Suprapubic skin (tissue), 4 donors: ENCODE data around the gene UBA1.

Source experiments
- CTCF ChIP-seq, 2 donors: fragments of 200-600 bp in 1 of 2; fragments of 450-650 bp in 1 of 2; sonication (generic) in 1 of 2; IDR thresholded peaks; one replicate each; pipeline ENCODE4 v1.5.1; 2016 to 2019; ENCODE audit warnings: antibody characterized with exemption in 2 of 2, mild to moderate bottlenecking in 1 of 2, moderate library complexity in 1 of 2
- POLR2A ChIP-seq, 2 donors: fragments of 450-650 bp; IDR thresholded peaks; one replicate each; pipeline ENCODE4 v1.6.1; 2017; ENCODE audit warnings: antibody characterized with exemption in 2 of 2, mild to moderate bottlenecking in 2 of 2, moderate library complexity in 2 of 2
- POLR2AphosphoS5 ChIP-seq, 3 donors: sonication (generic); formaldehyde crosslinking; IDR thresholded peaks; one replicate each; pipeline ENCODE4 v1.6.1; 2017; ENCODE audit warnings: antibody characterized with exemption in 3 of 3

DNA sequence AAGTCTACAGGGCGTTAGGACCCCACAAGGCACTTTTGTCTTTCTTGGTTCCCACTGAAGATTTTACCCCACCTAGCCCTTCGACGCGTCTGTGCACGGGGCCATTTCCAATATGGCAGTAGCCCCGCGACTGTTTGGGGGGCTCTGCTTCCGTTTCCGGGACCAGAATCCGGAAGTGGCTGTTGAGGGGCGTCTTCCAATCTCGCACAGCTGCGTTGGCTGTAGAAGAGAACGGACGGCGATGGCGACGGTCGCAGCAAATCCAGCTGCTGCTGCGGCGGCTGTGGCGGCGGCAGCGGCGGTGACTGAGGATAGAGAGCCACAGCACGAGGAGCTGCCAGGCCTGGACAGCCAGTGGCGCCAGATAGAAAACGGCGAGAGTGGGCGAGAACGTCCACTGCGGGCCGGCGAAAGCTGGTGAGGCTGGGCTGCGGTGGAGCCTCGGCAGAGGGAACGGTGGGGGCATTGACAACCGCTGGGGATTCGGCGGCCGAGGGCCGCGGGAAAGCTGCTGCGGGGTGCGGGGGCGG, 39.2 kb downstream of the UBA1 start, which contains the start of gene USP11:
- no peak for TF ChIP-seq CTCF (IDR thresholded peaks at IDR 0.05)
- TF ChIP-seq POLR2AphosphoS5 (IDR thresholded peaks at IDR 0.05) = peak in 1 of 3 donors; percentile 36
- TF ChIP-seq POLR2A (IDR thresholded peaks at IDR 0.05) = peak in 1 of 2 donors; percentile 81
